ENCODE data around the gene RALY.
"Not testable (repeated sequence)": the region's sequence is repeated elsewhere in the genome, so short reads cannot be mapped to it uniquely, and the experiment has no call there.

GRCh38 chr20:34132943-34133342 is 139.2 kb downstream of the RALY start:
- TF ChIP-seq CTCF, POLR2A (IDR thresholded peaks at IDR 0.05): not testable (repeated sequence)

All from testis (tissue), 2 donors.